Hepatocyte (in vitro differentiated cells): ENCODE measurements around the gene MPHOSPH6.

Experiments
- EZH2 ChIP-seq: fragments of 200-600 bp; sonication (generic); IDR thresholded peaks from 2 replicates; pipeline ENCODE4 v1.6.1; 2016; ENCODE audit warnings: antibody characterized with exemption, mild to moderate bottlenecking, borderline replicate concordance
- TF ChIP-seq, protein P1 (sequence below): fragments of 200-600 bp; sonication (generic); IDR thresholded peaks from 2 replicates; pipeline ENCODE4 v1.5.1; 2016; ENCODE audit warnings: antibody characterized with exemption, mild to moderate bottlenecking; ENCODE audit not compliant: poor library complexity

DNA sequence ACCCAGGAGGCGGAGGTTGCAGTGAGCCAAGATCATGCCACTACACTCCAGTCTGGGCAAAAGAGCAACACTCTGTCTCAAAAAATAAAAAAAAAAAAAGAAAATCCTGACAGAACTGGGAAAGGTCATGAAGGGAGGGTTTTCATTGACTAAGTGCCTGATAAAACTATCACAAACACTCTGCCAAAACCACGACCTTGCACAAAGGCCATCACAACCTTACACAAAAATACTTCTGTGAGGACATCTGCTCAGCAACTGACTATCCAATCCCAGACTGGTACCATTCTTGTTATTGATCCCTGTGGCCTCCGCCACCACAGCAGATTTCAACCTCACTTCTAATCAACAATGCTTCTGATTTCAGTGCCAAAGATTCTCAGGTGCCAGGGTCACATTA is 40.1 kb downstream of the MPHOSPH6 start:
- TF ChIP-seq, protein P1, sequence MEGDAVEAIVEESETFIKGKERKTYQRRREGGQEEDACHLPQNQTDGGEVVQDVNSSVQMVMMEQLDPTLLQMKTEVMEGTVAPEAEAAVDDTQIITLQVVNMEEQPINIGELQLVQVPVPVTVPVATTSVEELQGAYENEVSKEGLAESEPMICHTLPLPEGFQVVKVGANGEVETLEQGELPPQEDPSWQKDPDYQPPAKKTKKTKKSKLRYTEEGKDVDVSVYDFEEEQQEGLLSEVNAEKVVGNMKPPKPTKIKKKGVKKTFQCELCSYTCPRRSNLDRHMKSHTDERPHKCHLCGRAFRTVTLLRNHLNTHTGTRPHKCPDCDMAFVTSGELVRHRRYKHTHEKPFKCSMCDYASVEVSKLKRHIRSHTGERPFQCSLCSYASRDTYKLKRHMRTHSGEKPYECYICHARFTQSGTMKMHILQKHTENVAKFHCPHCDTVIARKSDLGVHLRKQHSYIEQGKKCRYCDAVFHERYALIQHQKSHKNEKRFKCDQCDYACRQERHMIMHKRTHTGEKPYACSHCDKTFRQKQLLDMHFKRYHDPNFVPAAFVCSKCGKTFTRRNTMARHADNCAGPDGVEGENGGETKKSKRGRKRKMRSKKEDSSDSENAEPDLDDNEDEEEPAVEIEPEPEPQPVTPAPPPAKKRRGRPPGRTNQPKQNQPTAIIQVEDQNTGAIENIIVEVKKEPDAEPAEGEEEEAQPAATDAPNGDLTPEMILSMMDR: no peak
- no peak for TF ChIP-seq EZH2
